ENCODE results near the gene CCL16.

DNA sequence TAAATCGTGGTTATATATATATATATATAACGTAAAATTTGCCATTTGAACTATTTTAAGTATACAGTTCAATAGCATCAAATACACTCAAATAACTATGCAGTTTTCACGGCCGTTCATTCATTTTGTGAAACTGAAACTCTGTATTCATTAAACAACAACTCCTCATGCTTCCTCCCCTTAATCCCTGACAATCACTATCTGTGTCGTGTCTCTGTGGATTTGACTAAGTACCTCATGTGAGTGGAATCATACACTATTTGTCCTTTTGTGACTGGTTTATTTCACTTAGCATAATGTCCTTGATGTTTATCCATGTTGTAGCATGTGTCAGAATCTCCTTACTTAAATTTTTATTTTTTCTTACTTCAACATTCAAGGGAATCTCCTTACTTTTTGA is 33.6 kb upstream of the CCL16 start:
- no peak for TF ChIP-seq CTCF (conservative IDR thresholded peaks at IDR 0.05; ENCODE audit: low read length)
- TF ChIP-seq EZH2phosphoT487 (IDR thresholded peaks at IDR 0.05; ENCODE audit: borderline replicate concordance, low read depth, low read length): no peak
